A549 (cell line): ENCODE data around the gene PDZD7. TPM values are rescaled to one million over a fixed set of nuclear protein-coding genes. Genes with fewer than 3 reads are reported as not detected.

Source experiments
- ATAC-seq, 2 experiments: fragments of 200-7000 bp in 1 of 2; fragments of >200 bp in 1 of 2; cut with Nextera tagmentation in 1 of 2; cut with Tn5 transposase in 1 of 2; 3 replicates each; pipeline versions ENCODE4 v1.8.0 to v1.9.1; 2018 to 2020; ENCODE audit warnings: mild to moderate bottlenecking in 1 of 2, moderate library complexity in 1 of 2
- CTCF ChIA-PET: fragments of 300-600 bp; sonication (Branson Sonifier 250); formaldehyde crosslinking; extraction: SDS; loops from one replicate; lab custom pipeline; 2021; ENCODE audit warnings: antibody characterized with exemption, inconsistent platforms; lab: Yijun Ruan, JAX
- POLR2A ChIA-PET: fragments of 350-600 bp; formaldehyde crosslinking; extraction: SDS; loops from one replicate; lab custom pipeline; 2021; ENCODE audit warnings: antibody characterized with exemption, inconsistent platforms; lab: Yijun Ruan, JAX
- DNase-seq, 2 experiments: peaks; one replicate each; pipeline versions ENCODE4 v3.0.0 to v3.0.0-alpha.2; 2011 to 2016; ENCODE audit warnings: low read depth in 1 of 2, low spot score in 1 of 2
- FAIRE-seq: peaks from 2 replicates; lab custom pipeline; 2011; peaks lifted over from hg19 to GRCh38; lab: Jason Lieb, UNC
- H3K27ac ChIP-seq, 2 experiments: fragments of >200 bp; sonication (Bioruptor Twin); formaldehyde crosslinking; 3 replicates each; pipeline ENCODE4 v1.5.1; 2016 to 2017
- H3K4me1 ChIP-seq: fragments of >200 bp; sonication (Bioruptor Twin); formaldehyde crosslinking; 3 replicates; pipeline ENCODE4 v1.6.1; 2016
- H3K4me2 ChIP-seq: fragments of >200 bp; sonication (Bioruptor Twin); formaldehyde crosslinking; 3 replicates; pipeline ENCODE4 v1.6.1; 2016
- H3K4me3 ChIP-seq: fragments of >200 bp; sonication (Bioruptor Twin); formaldehyde crosslinking; 3 replicates; pipeline ENCODE4 v1.5.1; 2016
- H3K9me3 ChIP-seq: fragments of >200 bp; sonication (Bioruptor Twin); formaldehyde crosslinking; 3 replicates; pipeline ENCODE4 v1.6.1; 2016
- CEBPB ChIP-seq, 2 experiments: fragments of >200 bp in 1 of 2; sonication (Bioruptor Twin) in 1 of 2; formaldehyde crosslinking in 1 of 2; IDR thresholded peaks; 2 replicates each; pipeline ENCODE4 v1.6.1; 2012 to 2016
- EP300 ChIP-seq, 2 experiments: fragments of >200 bp; sonication (Bioruptor Twin); formaldehyde crosslinking; IDR thresholded peaks; 2 replicates in 1 of 2; 3 replicates in 1 of 2; pipeline ENCODE4 v1.6.1; 2016 to 2017
- FOSL2 ChIP-seq, 2 experiments: fragments of 450-650 bp in 1 of 2; fragments of >200 bp in 1 of 2; sonication (Bioruptor Twin) in 1 of 2; formaldehyde crosslinking; IDR thresholded peaks; 2 replicates each; pipeline versions ENCODE4 v1.5.0 to v1.6.1; 2016 to 2020; ENCODE audit warnings: mild to moderate bottlenecking in 1 of 2, moderate library complexity in 1 of 2
- GATA3 ChIP-seq: IDR thresholded peaks from 2 replicates; pipeline ENCODE4 v1.6.1; 2012; ENCODE audit warnings: borderline replicate concordance
- HOXA7 ChIP-seq: fragments of 250-450 bp; sonication (Bioruptor Pico); IDR thresholded peaks from 2 replicates; pipeline ENCODE4 v1.5.0; 2020; ENCODE audit warnings: mild to moderate bottlenecking, moderate library complexity
- HOXB13 ChIP-seq: fragments of 250-450 bp; sonication (Bioruptor Pico); IDR thresholded peaks from 2 replicates; pipeline ENCODE4 v1.5.0; 2020; ENCODE audit warnings: low read depth, mild to moderate bottlenecking, moderate library complexity
- JUN ChIP-seq, 2 experiments: fragments of >200 bp; sonication (Bioruptor Twin); formaldehyde crosslinking; IDR thresholded peaks; 2 replicates in 1 of 2; 3 replicates in 1 of 2; pipeline ENCODE4 v1.6.1; 2016 to 2017
- JUNB ChIP-seq: fragments of >200 bp; sonication (Bioruptor Twin); formaldehyde crosslinking; IDR thresholded peaks from 2 replicates; pipeline ENCODE4 v1.6.1; 2016
- KDM1A ChIP-seq: fragments of 200-600 bp; sonication (generic); IDR thresholded peaks from 2 replicates; pipeline ENCODE4 v1.6.1; 2016; ENCODE audit warnings: low read depth, mild to moderate bottlenecking
- MYC ChIP-seq: IDR thresholded peaks from 2 replicates; pipeline ENCODE4 v1.6.1; 2012; ENCODE audit warnings: mild to moderate bottlenecking, inconsistent platforms, low read length, improper control_type of control experiment, borderline replicate concordance
- PHF8 ChIP-seq: fragments of 200-600 bp; sonication (generic); IDR thresholded peaks from 2 replicates; pipeline ENCODE4 v1.6.1; 2016; ENCODE audit warnings: low read depth, mild to moderate bottlenecking, antibody characterized with exemption, moderate library complexity, borderline replicate concordance
- RAD21 ChIP-seq, 2 experiments: fragments of >200 bp in 1 of 2; sonication (Bioruptor Twin) in 1 of 2; formaldehyde crosslinking in 1 of 2; IDR thresholded peaks in 1 of 2; conservative IDR thresholded peaks in 1 of 2; 2 replicates in 1 of 2; 3 replicates in 1 of 2; pipeline ENCODE4 v1.6.1; 2012 to 2018; ENCODE audit warnings: inconsistent platforms in 1 of 2
- SMC3 ChIP-seq: fragments of >200 bp; sonication (Bioruptor Twin); formaldehyde crosslinking; IDR thresholded peaks from 3 replicates; pipeline ENCODE4 v1.6.1; 2018; ENCODE audit warnings: inconsistent platforms
- USF2 ChIP-seq: fragments of 450-650 bp; IDR thresholded peaks from 2 replicates; pipeline ENCODE4 v1.6.1; 2014; ENCODE audit warnings: antibody characterized with exemption
- ZFP36 ChIP-seq: fragments of 450-650 bp; IDR thresholded peaks from 2 replicates; pipeline ENCODE4 v1.6.1; 2014; ENCODE audit warnings: borderline replicate concordance; ENCODE audit not compliant: partially characterized antibody
- ZNF302 ChIP-seq: fragments of 250-450 bp; sonication (Bioruptor Pico); IDR thresholded peaks from 2 replicates; pipeline ENCODE4 v1.9.0; 2021; ENCODE audit warnings: inconsistent platforms, mild to moderate bottlenecking, moderate library complexity
- WGBS: methylation state at CpG from one replicate; pipeline ENCODE4 v1.1.6; 2017; ENCODE audit errors: missing lambda C conversion rate; 5-methylcytosine and 5-hydroxymethylcytosine counted together
- polyA plus RNA-seq, 4 experiments: library from polyadenylated mRNA; depleted of rRNA in 3 of 4; stranded (reverse); fragments of >200 nt; fragmentation: RNase III in 1 of 4; extraction: RNeasy Plus Mini Kit Qiagen cat#74134 plus additional on column Dnase treatment in 1 of 4; gene quantifications; 2 replicates in 3 of 4; 3 replicates in 1 of 4; pipeline ENCODE4 v1.2.3, GENCODE V29; 2011 to 2017
- TF ChIP-seq, protein P1 (sequence below): fragments of >200 bp; sonication (Bioruptor Twin); formaldehyde crosslinking; IDR thresholded peaks from 3 replicates; pipeline ENCODE4 v1.5.1; 2016

The PDZD7 gene
- polyA plus RNA-seq, 2 of the 4 experiments (the other 2 are of a cell fraction) = 0.21 to 0.56 TPM

- ATAC-seq = no peak
- POLR2A ChIA-PET = interaction anchor here (0.9 to 1.6 kb wide), 4 partner anchors 9 to 28 kb away, joined by 4 to 5 read pairs (median 4); partner anchors contain the start of genes MRPL43, PDZD7, SFXN3 and TWNK
- Histone ChIP-seq H3K4me3 (no peak overlapping the region), H3K9me3 (no peaks in the 10 kb centered on the region)
- no peak for FAIRE-seq
- TF ChIP-seq JUN (IDR thresholded peaks at IDR 0.05) (no peak), GATA3 (no peak), EP300 (IDR thresholded peaks at IDR 0.05) (no peak), ZFP36 (peak; percentile 86), KDM1A (no peak), ZNF302 (CRISPR knock-in tag) (no peak), USF2 (no peak), PHF8 (no peak), HOXA7 (CRISPR knock-in tag) (no peak), FOSL2 (IDR thresholded peaks at IDR 0.05) (no peak), FOSL2 (CRISPR knock-in tag; IDR thresholded peaks at IDR 0.05) (peak; percentile 41; the same call in 1 of the 2 replicates)
- TF ChIP-seq, all 56 proteins: peak for 2
- H3K27ac ChIP-seq = peak overlapping the region in 1 of 2 experiments; percentile 44; a peak in 1 of 6 replicates
- peak overlapping the region; percentile 7; the same call in 2 of the 3 replicates for H3K4me2 ChIP-seq
- peaks cover 32% of the 10 kb centered on the region for H3K4me1 ChIP-seq
- peak in 1 of 2 experiments; percentile 62 for DNase-seq
- 44% methylated on average over 6 of the region's 7 CpGs for WGBS
- CTCF ChIA-PET = interaction anchor here (0.7 to 59.3 kb wide), 20 partner anchors 18 to 918 kb away, joined by 3 to 2364 read pairs (median 4); partner anchors contain the start of genes KAZALD1, LZTS2, MRPL43 and PDZD7
Observed at GRCh38 chr10:101014966-101015581, 15.9 kb downstream of the PDZD7 start.

GRCh38 chr10:101014230-101014884, 16.6 kb downstream of the PDZD7 start:
- WGBS = 21% methylated on average over 11 of the region's 11 CpGs
- peak; percentile 30 to 63; a peak in 3 of 6 replicates for ATAC-seq
- DNase-seq = peak; percentile 71 to 82
- Histone ChIP-seq H3K9me3 (no peaks in the 10 kb centered on the region), H3K27ac (peak overlapping the region in 1 of 2 experiments; percentile 66; a peak in 3 of 6 replicates), H3K4me1 (peaks cover 32% of the 10 kb centered on the region), H3K4me3 (no peak overlapping the region), H3K4me2 (peak overlapping the region; percentile 9; the same call in 2 of the 3 replicates)
- ChIA-PET POLR2A (interaction anchor here (1.3 to 1.6 kb wide), 3 partner anchors 17 to 27 kb away, joined by 4 to 5 read pairs (median 5); partner anchors contain the start of genes MRPL43, PDZD7, SFXN3 and TWNK), CTCF (interaction anchor here (0.7 to 59.3 kb wide), 25 partner anchors 18 to 919 kb away, joined by 3 to 2364 read pairs (median 3); partner anchors contain the start of genes KAZALD1, LZTS2, MRPL43 and PDZD7)
- no peak for FAIRE-seq
- TF ChIP-seq, protein P1, sequence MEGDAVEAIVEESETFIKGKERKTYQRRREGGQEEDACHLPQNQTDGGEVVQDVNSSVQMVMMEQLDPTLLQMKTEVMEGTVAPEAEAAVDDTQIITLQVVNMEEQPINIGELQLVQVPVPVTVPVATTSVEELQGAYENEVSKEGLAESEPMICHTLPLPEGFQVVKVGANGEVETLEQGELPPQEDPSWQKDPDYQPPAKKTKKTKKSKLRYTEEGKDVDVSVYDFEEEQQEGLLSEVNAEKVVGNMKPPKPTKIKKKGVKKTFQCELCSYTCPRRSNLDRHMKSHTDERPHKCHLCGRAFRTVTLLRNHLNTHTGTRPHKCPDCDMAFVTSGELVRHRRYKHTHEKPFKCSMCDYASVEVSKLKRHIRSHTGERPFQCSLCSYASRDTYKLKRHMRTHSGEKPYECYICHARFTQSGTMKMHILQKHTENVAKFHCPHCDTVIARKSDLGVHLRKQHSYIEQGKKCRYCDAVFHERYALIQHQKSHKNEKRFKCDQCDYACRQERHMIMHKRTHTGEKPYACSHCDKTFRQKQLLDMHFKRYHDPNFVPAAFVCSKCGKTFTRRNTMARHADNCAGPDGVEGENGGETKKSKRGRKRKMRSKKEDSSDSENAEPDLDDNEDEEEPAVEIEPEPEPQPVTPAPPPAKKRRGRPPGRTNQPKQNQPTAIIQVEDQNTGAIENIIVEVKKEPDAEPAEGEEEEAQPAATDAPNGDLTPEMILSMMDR = peak; percentile 79
- TF ChIP-seq MYC (peak; percentile 53; the same call in 1 of the 2 replicates), GATA3 (no peak), SMC3 (peak; percentile 61), JUNB (no peak), JUN (IDR thresholded peaks at IDR 0.05) (no peak), RAD21 (conservative IDR thresholded peaks at IDR 0.05 in 1 of 2, IDR thresholded peaks at IDR 0.05 in 1 of 2) (peak; percentile 83 to 86)

- WGBS = 49% methylated on average over 9 of the region's 9 CpGs
- ATAC-seq (no peak), FAIRE-seq (no peak), DNase-seq (no peak)
- CTCF ChIA-PET = interaction anchor here (0.7 to 59.3 kb wide), 15 partner anchors 17 to 477 kb away, joined by 3 to 2364 read pairs (median 5); partner anchors contain the start of genes KAZALD1, LZTS2, MRPL43 and PDZD7
- Histone ChIP-seq H3K9me3 (no peaks in the 10 kb centered on the region), H3K4me2 (peak overlapping the region; percentile 51), H3K27ac (peak overlapping the region; percentile 3 to 70; a peak in 4 of 6 replicates), H3K4me1 (peaks cover 32% of the 10 kb centered on the region), H3K4me3 (no peak overlapping the region)
- TF ChIP-seq ZFP36 (peak; percentile 87), SMC3 (no peak), HOXB13 (no peak), CEBPB (IDR thresholded peaks at IDR 0.05) (no peak)
- POLR2A ChIA-PET = no interaction called here
Observed at GRCh38 chr10:101013365-101013825, 17.5 kb downstream of the PDZD7 start.
